Measurements from ENCODE around the gene KRTAP12-1. TPM values are rescaled to one million over a fixed set of nuclear protein-coding genes. Genes with fewer than 3 reads are reported as not detected.
A peak's percentile ranks its signal among the peaks of the same experiment; 100 is the strongest.
"Not testable (repeated sequence)": the region's sequence is repeated elsewhere in the genome, so short reads cannot be mapped to it uniquely, and the experiment has no call there.

Gene KRTAP12-1
- total and polyA plus RNA-seq, 4 donors = not detected

DNA sequence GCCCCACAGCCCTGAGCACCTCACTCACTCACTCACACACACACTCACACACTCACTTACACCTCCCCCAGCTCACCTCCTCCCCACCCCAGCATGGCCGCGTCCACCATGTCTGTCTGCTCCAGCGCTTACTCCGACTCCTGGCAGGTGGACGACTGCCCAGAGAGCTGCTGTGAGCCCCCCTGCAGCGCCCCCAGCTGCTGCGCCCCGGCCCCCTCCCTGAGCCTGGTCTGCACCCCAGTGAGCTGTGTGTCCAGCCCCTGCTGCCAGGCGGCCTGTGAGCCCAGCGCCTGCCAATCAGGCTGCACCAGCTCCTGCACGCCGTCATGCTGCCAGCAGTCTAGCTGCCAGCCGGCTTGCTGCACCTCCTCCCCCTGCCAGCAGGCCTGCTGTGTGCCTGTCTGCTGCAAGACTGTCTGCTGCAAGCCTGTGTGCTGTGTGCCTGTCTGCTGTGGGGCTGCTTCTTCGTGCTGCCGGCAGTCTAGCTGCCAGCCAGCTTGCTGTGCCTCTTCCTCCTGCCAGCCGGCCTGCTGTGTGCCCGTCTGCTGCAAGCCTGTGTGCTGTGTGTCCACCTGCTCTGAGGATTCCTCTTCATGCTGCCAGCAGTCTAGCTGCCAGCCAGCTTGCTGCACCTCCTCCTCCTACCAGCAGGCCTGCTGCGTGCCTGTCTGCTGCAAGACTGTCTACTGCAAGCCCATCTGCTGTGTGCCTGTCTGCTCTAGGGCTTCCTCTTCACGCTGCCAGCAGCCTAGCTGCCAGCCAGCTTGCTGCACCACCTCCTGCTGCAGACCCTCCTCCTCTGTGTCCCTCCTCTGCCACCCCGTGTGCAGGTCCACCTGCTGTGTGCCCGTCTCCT is 35.4 kb downstream of the KRTAP12-1 start, which contains the start of gene KRTAP10-11:
KRTAP10-11 (plus strand) TSS at position 49 of the 856 bp plus-strand sequence; CDS start at position 94, 45 bp downstream.
- H3K4me3 ChIP-seq (ENCODE audit: low read length in 2 of 2); ATAC-seq (ENCODE audit: low FRiP score); H3K4me1 ChIP-seq (ENCODE audit: control insufficient read depth in 1 of 2, insufficient read depth in 2 of 2, low read length in 2 of 2); intact Hi-C loops (cut with DNase I); H3K27ac ChIP-seq (ENCODE audit: low read depth in 1 of 2, low read length in 2 of 2); H3K36me3 ChIP-seq (ENCODE audit: control insufficient read depth in 1 of 2, insufficient read depth in 2 of 2, low read length in 1 of 2); H3K27me3 ChIP-seq (ENCODE audit: control insufficient read depth in 1 of 2, insufficient read depth in 2 of 2, low read length in 1 of 2); H3K9me3 ChIP-seq (ENCODE audit: control insufficient read depth, low read length): not testable (repeated sequence)
- DNase-seq = peak in 1 of 2 donors; percentile 62
- WGBS, 2 donors = 77 to 80% methylated on average over 21 of the region's 21 CpGs

GRCh38 chr21:44644878-44645277 is 37.1 kb downstream of the KRTAP12-1 start:
- no peak for DNase-seq
- Histone ChIP-seq H3K27me3 (ENCODE audit: control insufficient read depth in 1 of 2, insufficient read depth in 2 of 2, low read length in 1 of 2) (peaks cover 0 to 2% of the 10 kb centered on the region in 2 donors), H3K36me3 (ENCODE audit: control insufficient read depth in 1 of 2, insufficient read depth in 2 of 2, low read length in 1 of 2) (no peaks in the 10 kb centered on the region), H3K27ac (ENCODE audit: low read depth in 1 of 2, low read length in 2 of 2) (no peak overlapping the region), H3K4me1 (ENCODE audit: control insufficient read depth in 1 of 2, insufficient read depth in 2 of 2, low read length in 2 of 2) (no peaks in the 10 kb centered on the region), H3K4me3 (ENCODE audit: low read length in 2 of 2) (no peak overlapping the region), H3K9me3 (ENCODE audit: control insufficient read depth, low read length) (peaks cover 11% of the 10 kb centered on the region)
- intact Hi-C loops (cut with DNase I) = no loop called here
- WGBS, 2 donors = 48% methylated on average over 2 of the region's 2 CpGs
- ATAC-seq (ENCODE audit: low FRiP score) = no peak

DNA sequence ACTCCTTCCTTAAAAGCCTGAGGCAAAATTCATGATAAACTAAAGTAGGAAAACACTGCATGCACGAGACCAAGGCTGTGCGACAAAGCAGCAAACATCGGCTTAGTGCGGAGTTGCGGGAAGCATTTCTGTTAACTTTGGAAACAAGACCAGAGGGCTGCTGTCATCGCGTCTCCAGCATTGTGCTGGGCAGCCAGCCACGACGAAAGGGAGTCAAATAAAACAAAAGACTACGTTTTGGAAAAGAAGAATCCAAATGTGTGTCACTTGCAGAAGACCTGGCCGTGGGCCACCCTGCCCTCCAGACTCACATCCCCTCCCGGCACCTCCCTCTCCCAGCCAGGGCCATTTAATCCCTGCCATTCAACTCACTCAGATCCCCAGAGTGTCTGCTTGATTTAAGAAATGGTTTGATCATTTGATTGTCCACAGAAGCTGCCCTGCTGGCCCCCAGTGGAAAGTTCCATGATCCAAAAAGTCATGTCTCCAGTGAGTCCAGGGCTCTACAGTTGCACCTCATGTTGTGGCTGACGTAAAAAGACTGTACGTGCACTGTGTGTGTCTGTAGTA is 38.1 kb downstream of the KRTAP12-1 start:
- H3K27me3 ChIP-seq (ENCODE audit: control insufficient read depth in 1 of 2, insufficient read depth in 2 of 2, low read length in 1 of 2) = peaks cover 0 to 2% of the 10 kb centered on the region in 2 donors
- no peaks in the 10 kb centered on the region for H3K4me1 ChIP-seq (ENCODE audit: control insufficient read depth in 1 of 2, insufficient read depth in 2 of 2, low read length in 2 of 2)
- H3K27ac ChIP-seq (ENCODE audit: low read depth in 1 of 2, low read length in 2 of 2) = no peak overlapping the region
- no peak overlapping the region for H3K4me3 ChIP-seq (ENCODE audit: low read length in 2 of 2)
- no peaks in the 10 kb centered on the region for H3K36me3 ChIP-seq (ENCODE audit: control insufficient read depth in 1 of 2, insufficient read depth in 2 of 2, low read length in 1 of 2)
- ATAC-seq (ENCODE audit: low FRiP score) = no peak
- 9 to 14% methylated on average over 14 of the region's 14 CpGs for whole genome bisulfite sequencing, 2 donors
- intact Hi-C loops (cut with DNase I) = no loop called here
- H3K9me3 ChIP-seq (ENCODE audit: control insufficient read depth, low read length) = peaks cover 13% of the 10 kb centered on the region
- no peak for DNase-seq

GRCh38 chr21:44640761-44641160 is 41.2 kb downstream of the KRTAP12-1 start:
- H3K27ac ChIP-seq (ENCODE audit: low read depth in 1 of 2, low read length in 2 of 2) = no peak overlapping the region
- H3K4me3 ChIP-seq (ENCODE audit: low read length in 2 of 2) = no peak overlapping the region
- H3K9me3 ChIP-seq (ENCODE audit: control insufficient read depth, low read length) = peaks cover 13% of the 10 kb centered on the region
- H3K36me3 ChIP-seq (ENCODE audit: control insufficient read depth in 1 of 2, insufficient read depth in 2 of 2, low read length in 1 of 2) = no peaks in the 10 kb centered on the region
- H3K4me1 ChIP-seq (ENCODE audit: control insufficient read depth in 1 of 2, insufficient read depth in 2 of 2, low read length in 2 of 2) = no peaks in the 10 kb centered on the region
- WGBS, 2 donors = 92 to 95% methylated on average over 5 of the region's 5 CpGs
- peaks cover 0 to 2% of the 10 kb centered on the region in 2 donors for H3K27me3 ChIP-seq (ENCODE audit: control insufficient read depth in 1 of 2, insufficient read depth in 2 of 2, low read length in 1 of 2)
- ATAC-seq (ENCODE audit: low FRiP score) (no peak), DNase-seq (no peak)
- intact Hi-C loops (cut with DNase I) = no loop called here

DNA sequence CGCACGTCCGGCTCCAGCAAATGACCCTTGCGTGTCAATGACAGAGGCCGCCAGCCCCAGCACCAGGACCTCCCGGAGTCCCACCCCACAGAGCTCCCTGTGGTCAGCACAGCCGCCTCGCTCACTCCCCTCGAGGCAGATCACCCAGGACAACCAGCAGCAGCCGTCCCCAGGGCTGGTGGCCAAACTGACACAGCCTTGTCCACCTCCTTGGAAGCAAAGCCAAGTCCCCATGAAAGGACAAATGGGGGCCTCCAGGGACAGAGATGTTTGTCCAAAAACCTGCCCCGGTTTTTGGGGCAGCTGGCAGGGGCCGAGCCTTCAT is 42.7 kb downstream of the KRTAP12-1 start:
- DNase-seq (no peak), ATAC-seq (ENCODE audit: low FRiP score) (no peak)
- Histone ChIP-seq H3K27ac (ENCODE audit: low read depth in 1 of 2, low read length in 2 of 2) (no peak overlapping the region), H3K4me1 (ENCODE audit: control insufficient read depth in 1 of 2, insufficient read depth in 2 of 2, low read length in 2 of 2) (no peaks in the 10 kb centered on the region), H3K36me3 (ENCODE audit: control insufficient read depth in 1 of 2, insufficient read depth in 2 of 2, low read length in 1 of 2) (no peaks in the 10 kb centered on the region), H3K4me3 (ENCODE audit: low read length in 2 of 2) (no peak overlapping the region), H3K27me3 (ENCODE audit: control insufficient read depth in 1 of 2, insufficient read depth in 2 of 2, low read length in 1 of 2) (peaks cover 0 to 2% of the 10 kb centered on the region in 2 donors), H3K9me3 (ENCODE audit: control insufficient read depth, low read length) (peaks cover 13% of the 10 kb centered on the region)
- WGBS, 2 donors = 83% methylated on average over 12 of the region's 12 CpGs
- intact Hi-C loops (cut with DNase I) = no loop called here

DNA sequence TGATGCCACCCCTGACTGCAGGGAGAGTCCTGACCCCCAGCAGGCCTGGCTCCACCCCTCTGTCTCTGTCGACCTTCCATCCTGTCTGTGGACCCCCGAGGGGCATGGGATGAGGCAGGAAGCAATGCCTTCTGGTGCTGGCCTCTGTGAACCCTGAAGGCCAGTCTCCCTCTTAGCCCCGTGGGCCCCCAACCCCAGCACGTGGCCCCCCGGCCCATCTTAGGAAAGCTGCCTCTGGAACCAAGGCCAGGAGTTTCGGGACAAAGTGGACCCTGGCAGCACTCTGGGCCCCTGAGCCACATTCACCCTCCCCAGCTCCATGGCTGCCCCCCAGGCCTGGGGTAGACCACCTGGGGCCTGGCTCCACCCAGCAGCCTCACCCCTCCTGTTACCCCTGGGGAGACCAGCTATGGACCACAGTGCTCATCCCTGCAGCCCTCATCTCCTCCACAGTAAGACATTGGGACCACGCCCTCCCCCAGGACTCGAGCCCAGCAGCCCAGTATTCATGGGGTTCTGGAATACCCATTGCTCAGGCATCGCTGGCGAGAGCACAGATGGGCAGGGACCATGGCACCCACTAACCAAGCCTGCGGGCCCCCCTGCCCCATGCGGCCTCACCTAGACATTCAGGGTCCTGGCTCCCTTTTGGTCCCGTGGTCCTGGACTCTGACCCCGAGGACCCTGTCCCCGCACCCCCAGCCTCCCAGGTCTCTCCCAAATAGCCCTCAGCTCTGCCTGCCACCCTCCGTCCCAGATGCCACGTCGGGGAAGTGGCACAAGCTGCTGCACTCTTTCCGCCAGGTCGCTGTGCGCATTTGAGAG is 43.2 kb downstream of the KRTAP12-1 start:
- intact Hi-C loops (cut with DNase I); DNase-seq; H3K4me1 ChIP-seq (ENCODE audit: control insufficient read depth in 1 of 2, insufficient read depth in 2 of 2, low read length in 2 of 2); H3K27ac ChIP-seq (ENCODE audit: low read depth in 1 of 2, low read length in 2 of 2); ATAC-seq (ENCODE audit: low FRiP score); H3K36me3 ChIP-seq (ENCODE audit: control insufficient read depth in 1 of 2, insufficient read depth in 2 of 2, low read length in 1 of 2); H3K4me3 ChIP-seq (ENCODE audit: low read length in 2 of 2); H3K27me3 ChIP-seq (ENCODE audit: control insufficient read depth in 1 of 2, insufficient read depth in 2 of 2, low read length in 1 of 2): not testable (repeated sequence)
- H3K9me3 ChIP-seq (ENCODE audit: control insufficient read depth, low read length) = peaks cover 11% of the 10 kb centered on the region
- 81 to 83% methylated on average over 16 to 21 of the region's 21 CpGs for WGBS, 2 donors

- peaks cover 11% of the 10 kb centered on the region for H3K9me3 ChIP-seq (ENCODE audit: control insufficient read depth, low read length)
- H3K4me1 ChIP-seq (ENCODE audit: control insufficient read depth in 1 of 2, insufficient read depth in 2 of 2, low read length in 2 of 2); H3K27me3 ChIP-seq (ENCODE audit: control insufficient read depth in 1 of 2, insufficient read depth in 2 of 2, low read length in 1 of 2); H3K4me3 ChIP-seq (ENCODE audit: low read length in 2 of 2); H3K36me3 ChIP-seq (ENCODE audit: control insufficient read depth in 1 of 2, insufficient read depth in 2 of 2, low read length in 1 of 2); H3K27ac ChIP-seq (ENCODE audit: low read depth in 1 of 2, low read length in 2 of 2); intact Hi-C loops (cut with DNase I); DNase-seq; ATAC-seq (ENCODE audit: low FRiP score): not testable (repeated sequence)
- WGBS, 2 donors = 56 to 72% methylated on average over 9 to 12 of the region's 12 CpGs
Measured at GRCh38 chr21:44637851-44638348, 44.1 kb downstream of the KRTAP12-1 start.

DNA sequence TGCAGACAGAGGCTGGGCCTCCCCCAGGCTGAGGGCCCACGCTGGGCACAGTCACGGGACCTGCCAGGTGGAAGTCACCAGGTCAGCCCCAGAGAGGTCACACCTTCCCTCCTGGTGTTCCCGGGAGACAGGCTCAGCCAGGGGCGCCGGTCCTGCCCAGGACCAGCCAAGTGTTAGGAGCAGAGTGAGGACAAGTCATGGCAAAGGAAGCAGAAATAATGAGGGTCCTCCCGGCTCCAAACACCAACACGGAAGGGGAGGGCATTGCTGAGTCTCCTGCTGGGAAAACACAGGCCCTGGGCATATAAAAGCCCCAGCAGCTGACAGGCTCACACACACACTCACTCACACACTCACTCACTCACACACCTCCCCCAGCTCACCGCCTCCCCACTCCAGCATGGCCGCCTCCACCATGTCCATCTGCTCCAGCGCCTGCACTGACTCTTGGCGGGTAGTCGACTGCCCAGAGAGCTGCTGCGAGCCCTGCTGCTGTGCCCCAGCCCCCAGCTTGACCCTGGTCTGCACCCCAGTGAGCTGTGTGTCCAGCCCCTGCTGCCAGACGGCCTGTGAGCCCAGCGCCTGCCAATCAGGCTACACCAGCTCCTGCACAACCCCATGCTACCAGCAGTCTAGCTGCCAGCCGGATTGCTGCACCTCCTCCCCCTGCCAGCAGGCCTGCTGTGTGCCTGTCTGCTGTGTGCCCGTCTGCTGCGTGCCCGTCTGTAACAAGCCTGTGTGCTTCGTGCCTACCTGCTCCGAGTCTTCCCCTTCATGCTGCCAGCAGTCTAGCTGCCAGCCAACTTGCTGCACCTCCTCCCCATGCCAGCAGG is 44.7 kb downstream of the KRTAP12-1 start, which contains the start of gene KRTAP10-10:
KRTAP10-10 (plus strand) TSS at position 339 of the 833 bp plus-strand sequence; CDS start at position 401, 62 bp downstream.
- H3K27me3 ChIP-seq (ENCODE audit: control insufficient read depth in 1 of 2, insufficient read depth in 2 of 2, low read length in 1 of 2) = no peaks in the 10 kb centered on the region
- H3K36me3 ChIP-seq (ENCODE audit: control insufficient read depth in 1 of 2, insufficient read depth in 2 of 2, low read length in 1 of 2) = no peaks in the 10 kb centered on the region
- no peak within 1 kb of the TSS for H3K4me3 ChIP-seq (ENCODE audit: low read length in 2 of 2)
- H3K27ac ChIP-seq (ENCODE audit: low read depth in 1 of 2, low read length in 2 of 2) = no peak within 1 kb of the TSS
- intact Hi-C loops (cut with DNase I) = no loop called here
- no peaks in the 10 kb centered on the region for H3K4me1 ChIP-seq (ENCODE audit: control insufficient read depth in 1 of 2, insufficient read depth in 2 of 2, low read length in 2 of 2)
- ATAC-seq (ENCODE audit: low FRiP score) (no peak), DNase-seq (no peak)
- H3K9me3 ChIP-seq (ENCODE audit: control insufficient read depth, low read length) = peaks cover 11% of the 10 kb centered on the region
- 67 to 78% methylated on average over 17 to 21 of the region's 21 CpGs for WGBS, 2 donors
